HG03457 (cell line): Measurements from ENCODE around the gene NEK1.

ENCODE experiments used
- ATAC-seq: cut with Tn5 transposase; IDR thresholded peaks from one replicate; pipeline ENCODE4 v1.9.1; 2021; ENCODE audit warnings: moderate number of reproducible peaks; ENCODE audit not compliant: unreplicated experiment

NEK1 gene

GRCh38 chr4:169611991-169612870 is at the start of gene NEK1:
TSS of gene NEK1 (minus strand) at chr4:169612583. CDS start at chr4:169602630, 9,953 bp downstream.
- peak; percentile 93 for ATAC-seq

DNA sequence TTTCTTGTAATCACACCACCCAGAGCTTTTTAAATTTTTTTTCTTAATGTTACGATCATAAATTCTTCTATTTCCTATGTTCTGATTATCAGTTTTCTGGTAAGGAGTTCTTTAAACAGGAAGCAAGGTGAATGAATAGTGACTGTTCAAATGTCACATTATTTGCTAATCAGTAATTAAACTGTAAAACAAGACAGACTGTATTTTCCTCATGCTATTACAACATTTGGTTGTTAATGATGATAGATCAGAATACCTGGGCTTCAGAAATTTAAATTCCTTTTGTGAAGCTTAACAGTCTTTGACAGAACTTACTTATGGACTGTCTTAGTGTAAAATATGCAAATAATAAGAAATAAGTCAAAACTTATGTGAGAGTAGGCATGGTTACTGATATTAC is 49.4 kb upstream of the NEK1 start:
- no peak for ATAC-seq

- ATAC-seq, result no peak
These were observed 48.5 kb upstream of the NEK1 start for GRCh38 chr4:169660929-169661328.

GRCh38 chr4:169659716-169660670 is 47.6 kb upstream of the NEK1 start:
- peak; percentile 97 for ATAC-seq

DNA sequence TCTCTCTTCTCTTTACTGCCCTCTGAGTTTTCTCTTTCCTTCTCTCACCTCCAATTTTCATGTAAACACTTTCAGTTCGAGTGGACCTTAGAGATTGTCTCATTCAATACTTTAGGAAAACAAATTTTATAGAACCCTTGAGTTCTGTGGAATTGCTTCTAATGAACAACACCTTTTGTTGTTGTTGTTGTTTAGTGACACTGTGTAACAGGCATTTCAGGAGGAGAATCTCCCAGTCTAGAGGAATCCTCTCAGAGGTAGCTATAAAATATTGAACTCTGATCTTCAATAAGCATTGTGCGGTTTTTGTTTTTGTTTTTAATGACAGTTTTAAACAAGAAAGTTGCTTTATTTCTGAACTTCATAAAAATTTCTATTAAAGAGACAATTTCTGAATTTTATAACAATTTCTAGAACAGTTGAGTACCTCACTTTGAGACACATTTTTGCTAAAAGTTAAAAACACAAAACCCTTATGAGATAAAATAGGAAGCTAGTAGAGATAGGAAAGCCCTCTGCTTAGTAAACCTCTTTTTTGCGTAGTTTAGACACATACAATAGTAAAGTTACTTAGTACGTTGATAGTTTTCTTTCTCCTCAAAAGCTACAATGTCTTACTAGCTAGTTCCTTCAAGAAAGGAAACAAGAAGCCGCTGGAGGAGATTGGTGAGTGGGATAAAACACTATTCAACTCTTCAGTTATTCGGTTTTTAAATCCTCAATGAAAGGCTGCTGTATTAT is 46.8 kb upstream of the NEK1 start:
- ATAC-seq, result no peak

DNA sequence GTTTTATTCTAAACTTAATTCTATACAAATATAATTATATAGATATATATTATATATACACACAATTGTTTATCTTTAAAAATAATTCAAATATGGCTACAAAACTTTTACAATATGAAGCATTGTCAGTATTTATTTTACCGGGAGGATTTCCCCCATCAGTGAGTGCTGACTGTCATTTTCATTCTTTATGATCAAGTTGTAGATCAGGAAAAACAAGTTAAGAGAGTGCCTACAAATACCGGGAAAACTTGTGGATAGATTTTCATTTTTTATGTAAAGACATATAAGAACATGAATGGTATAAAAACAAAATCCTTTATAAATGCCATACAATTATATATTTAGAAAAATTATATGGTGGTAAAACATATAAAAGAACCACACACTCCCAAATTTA is 45.8 kb upstream of the NEK1 start:
- ATAC-seq, result no peak

DNA sequence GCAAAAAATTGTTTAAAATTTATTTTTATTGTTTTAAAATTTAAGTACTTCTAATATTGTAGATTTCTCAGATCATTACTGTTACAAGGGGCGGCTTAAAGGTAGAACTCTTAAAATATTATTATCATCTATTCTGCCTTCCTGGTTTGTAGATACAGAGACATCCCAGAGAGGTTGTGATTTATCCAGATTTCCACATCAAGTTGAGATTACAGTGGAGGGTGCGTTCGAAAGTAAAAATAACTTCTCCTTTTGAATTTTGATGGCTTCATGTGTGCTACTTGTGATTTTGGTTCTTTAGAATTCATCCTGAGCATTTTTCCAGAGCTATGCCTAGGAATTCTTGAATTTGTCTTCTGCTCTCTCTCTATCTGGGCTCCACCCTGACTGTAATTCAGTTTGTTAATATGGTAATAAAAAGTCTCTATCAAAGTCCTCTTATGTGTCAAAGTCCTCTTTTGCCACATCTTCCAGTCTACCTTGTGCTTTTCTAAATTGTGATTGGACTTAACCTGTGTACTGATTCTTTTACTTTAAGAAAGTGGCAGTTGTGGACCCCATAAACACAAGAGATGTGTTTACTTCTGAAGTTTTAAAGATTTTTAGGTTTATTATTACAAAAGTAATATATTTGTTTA is 45.2 kb upstream of the NEK1 start:
- ATAC-seq, result no peak

GRCh38 chr4:169655401-169655800 is 43.0 kb upstream of the NEK1 start:
- no peak for ATAC-seq

GRCh38 chr4:169652535-169652934 is 40.2 kb upstream of the NEK1 start:
- ATAC-seq, result no peak

DNA sequence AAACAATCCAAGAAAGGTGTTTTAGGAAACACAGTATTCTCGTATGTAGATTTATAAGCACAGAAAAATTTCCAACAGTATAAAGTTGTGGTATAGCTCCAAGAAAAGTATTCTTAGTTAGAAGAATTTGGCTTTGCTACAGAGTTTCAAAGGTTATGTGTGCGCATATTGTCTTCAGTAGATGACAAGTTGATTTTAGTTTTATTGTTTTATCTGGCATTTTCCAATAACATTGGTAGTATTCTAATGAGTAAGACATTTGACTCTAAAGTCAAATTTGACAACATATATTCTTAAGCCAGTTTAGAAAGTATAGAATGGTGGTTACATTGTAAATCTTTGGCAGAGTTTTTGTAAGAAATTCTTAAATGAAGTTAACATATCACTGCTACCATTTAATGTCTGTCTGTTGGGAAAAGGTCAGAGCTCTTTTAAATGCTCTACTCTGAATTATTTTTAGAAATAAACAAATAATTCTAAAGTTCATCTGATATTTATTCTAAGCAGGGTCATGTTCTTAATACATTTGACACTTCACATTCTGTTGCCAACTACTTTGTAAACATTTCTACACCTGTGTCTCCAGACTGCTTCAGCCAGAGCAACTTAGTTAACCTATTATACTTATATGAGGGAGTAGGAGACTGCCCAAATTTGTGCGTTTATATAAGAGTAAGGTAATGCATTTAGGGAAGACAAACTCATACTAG is 38.0 kb upstream of the NEK1 start:
- no peak for ATAC-seq

- no peak for ATAC-seq
These were observed 37.3 kb upstream of the NEK1 start for GRCh38 chr4:169649545-169650226.

- no peak for ATAC-seq
These were observed 33.2 kb upstream of the NEK1 start for GRCh38 chr4:169645627-169646026.

- no peak for ATAC-seq
These were observed 32.4 kb upstream of the NEK1 start for GRCh38 chr4:169644802-169645201.

DNA sequence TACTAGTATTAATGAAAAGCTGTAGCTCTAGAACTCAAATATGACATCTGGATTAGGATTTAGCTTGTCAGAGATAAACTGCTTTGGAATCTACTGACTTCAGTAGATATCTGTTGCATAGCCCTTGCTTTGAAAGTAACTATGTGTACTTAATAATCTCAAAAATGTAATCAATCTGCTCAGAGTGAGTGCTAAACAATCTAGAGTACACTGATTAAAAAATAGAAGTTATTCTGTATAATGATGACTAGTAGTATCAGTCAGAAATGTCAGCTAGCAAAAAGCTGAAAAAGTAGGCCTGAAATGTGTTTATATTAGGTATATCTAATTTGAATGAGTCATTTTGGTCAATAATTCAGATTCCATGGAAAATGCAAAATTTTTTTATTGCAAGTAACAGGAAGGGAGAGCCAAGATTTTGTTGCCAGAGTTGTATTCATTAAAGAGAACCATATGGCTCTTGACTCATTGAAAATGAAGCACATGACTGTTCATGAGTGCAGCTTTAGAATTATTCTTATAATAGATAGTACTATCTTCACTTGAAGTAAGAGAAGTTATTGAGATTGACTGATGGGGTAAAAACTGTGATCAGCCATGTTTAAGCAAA is 28.0 kb upstream of the NEK1 start:
- no peak for ATAC-seq

- no peak for ATAC-seq
These were observed 22.6 kb upstream of the NEK1 start for GRCh38 chr4:169634975-169635374.

- ATAC-seq, result no peak
These were observed 20.5 kb upstream of the NEK1 start for GRCh38 chr4:169632896-169633295.

- no peak for ATAC-seq
These were observed 17.7 kb upstream of the NEK1 start for GRCh38 chr4:169630069-169630468.

- ATAC-seq, result no peak
These were observed 16.2 kb upstream of the NEK1 start for GRCh38 chr4:169628579-169628978.

GRCh38 chr4:169627307-169627706 is 14.9 kb upstream of the NEK1 start:
- ATAC-seq, result peak; percentile 60
